DOHH2 (cell line): Measurements from ENCODE around the gene ONECUT2.

ENCODE experiments used
- H3F3A ChIP-seq: fragments of 200-600 bp; sonication (generic), shearing (Covaris generic); 2 replicates; pipeline ENCODE4 v1.6.0; 2016; ENCODE audit warnings: antibody characterized with exemption, mild to moderate bottlenecking; ENCODE audit not compliant: control insufficient read depth, insufficient read depth
- H3K27ac ChIP-seq: fragments of 200-600 bp; sonication (generic); 2 replicates; pipeline ENCODE4 v1.5.1; 2014; ENCODE audit warnings: low read depth, mild to moderate bottlenecking, low read length, moderate library complexity
- H3K27me3 ChIP-seq: fragments of 200-600 bp; sonication (generic); 2 replicates; pipeline ENCODE4 v1.6.1; 2014; ENCODE audit warnings: mild to moderate bottlenecking, low read length, mixed read lengths; ENCODE audit not compliant: control insufficient read depth
- H3K36me3 ChIP-seq: fragments of 200-600 bp; sonication (generic); 2 replicates; pipeline ENCODE4 v1.6.1; 2014; ENCODE audit warnings: mild to moderate bottlenecking, low read length, moderate library complexity, mixed read lengths; ENCODE audit not compliant: control insufficient read depth
- H3K4me1 ChIP-seq: fragments of 200-600 bp; sonication (generic); 2 replicates; pipeline ENCODE4 v1.6.1; 2014; ENCODE audit warnings: mild to moderate bottlenecking, low read length, mixed read lengths; ENCODE audit not compliant: control insufficient read depth
- H3K4me2 ChIP-seq: fragments of 200-600 bp; sonication (generic); 2 replicates; pipeline ENCODE4 v1.6.0; 2014; ENCODE audit warnings: mild to moderate bottlenecking, low read length, moderate library complexity
- H3K4me3 ChIP-seq: fragments of 200-600 bp; sonication (generic); 2 replicates; pipeline ENCODE4 v1.5.1; 2014; ENCODE audit warnings: mild to moderate bottlenecking, low read length, mixed read lengths
- H3K79me2 ChIP-seq: fragments of 200-600 bp; sonication (generic); 2 replicates; pipeline ENCODE4 v1.6.1; 2014; ENCODE audit warnings: mild to moderate bottlenecking, low read length, mixed read lengths; ENCODE audit not compliant: control insufficient read depth
- H3K9me2 ChIP-seq: fragments of 200-600 bp; sonication (generic); replicated peaks from 2 replicates; pipeline ENCODE4 v1.6.1; 2014; ENCODE audit warnings: mild to moderate bottlenecking, low read length, mixed read lengths; ENCODE audit not compliant: control insufficient read depth
- H3K9me3 ChIP-seq: fragments of 200-600 bp; sonication (generic); 2 replicates; pipeline ENCODE4 v1.6.1; 2014; ENCODE audit warnings: antibody characterized with exemption, low read length, mixed read lengths; ENCODE audit not compliant: control insufficient read depth, insufficient read depth
- H4K20me1 ChIP-seq: fragments of 200-600 bp; sonication (generic); 2 replicates; pipeline ENCODE4 v1.6.0; 2014; ENCODE audit warnings: low read depth, mild to moderate bottlenecking, antibody characterized with exemption, low read length, moderate library complexity; ENCODE audit not compliant: control insufficient read depth, insufficient read depth
- CTCF ChIP-seq: fragments of 200-600 bp; sonication (generic); IDR thresholded peaks from one replicate; pipeline ENCODE4 v1.5.1; 2014; ENCODE audit warnings: antibody characterized with exemption, mild to moderate bottlenecking, low read depth, low read length; ENCODE audit not compliant: poor library complexity, severe bottlenecking
- EZH2phosphoT487 ChIP-seq: fragments of 200-600 bp; sonication (generic); IDR thresholded peaks from 2 replicates; pipeline ENCODE4 v1.6.1; 2017; ENCODE audit warnings: borderline replicate concordance, mild to moderate bottlenecking, antibody characterized with exemption, low read length, moderate library complexity, mixed read lengths

Gene ONECUT2

GRCh38 chr18:57480733-57481132, 45.6 kb downstream of the ONECUT2 start:
- H3K36me3 ChIP-seq: no peaks in the 10 kb centered on the region
- H3F3A ChIP-seq: no peaks in the 10 kb centered on the region
- H3K27ac ChIP-seq: no peak overlapping the region
- no peaks in the 10 kb centered on the region for H3K9me3 ChIP-seq
- no peaks in the 10 kb centered on the region for H4K20me1 ChIP-seq
- 0 out of 2 replicates have a peak, but pooled peaks cover 3% of the 10 kb centered on the region for H3K27me3 ChIP-seq
- H3K4me3 ChIP-seq: no peak overlapping the region
- no peaks in the 10 kb centered on the region for H3K79me2 ChIP-seq
- no peak overlapping the region for H3K4me2 ChIP-seq
- H3K9me2 ChIP-seq: no peaks in the 10 kb centered on the region
- H3K4me1 ChIP-seq: no peaks in the 10 kb centered on the region
- TF ChIP-seq CTCF (no peak), EZH2phosphoT487 (no peak)

- Histone ChIP-seq H3K4me1 (no peaks in the 10 kb centered on the region), H3K4me3 (no peak overlapping the region), H4K20me1 (no peaks in the 10 kb centered on the region), H3K79me2 (no peaks in the 10 kb centered on the region), H3K4me2 (no peak overlapping the region), H3K9me3 (no peaks in the 10 kb centered on the region), H3K9me2 (no peaks in the 10 kb centered on the region), H3K27ac (no peak overlapping the region), H3F3A (no peaks in the 10 kb centered on the region), H3K27me3 (no peaks in the 10 kb centered on the region), H3K36me3 (no peaks in the 10 kb centered on the region)
- TF ChIP-seq EZH2phosphoT487 (no peak), CTCF (no peak)
Measured at GRCh38 chr18:57497372-57498294, 62.5 kb downstream of the ONECUT2 start.

GRCh38 chr18:57498682-57499256, 63.6 kb downstream of the ONECUT2 start:
- H3K9me2 ChIP-seq: no peaks in the 10 kb centered on the region

More at GRCh38 chr18:57498682-57499256, 63.6 kb downstream of the ONECUT2 start:
- no peaks in the 10 kb centered on the region for H3K79me2 ChIP-seq
- no peak overlapping the region for H3K4me2 ChIP-seq
- no peaks in the 10 kb centered on the region for H3K4me1 ChIP-seq
- no peaks in the 10 kb centered on the region for H4K20me1 ChIP-seq
- no peaks in the 10 kb centered on the region for H3K36me3 ChIP-seq
- H3F3A ChIP-seq: no peaks in the 10 kb centered on the region
- no peaks in the 10 kb centered on the region for H3K27me3 ChIP-seq
- H3K4me3 ChIP-seq: no peak overlapping the region
- H3K9me3 ChIP-seq: no peaks in the 10 kb centered on the region
- no peak overlapping the region for H3K27ac ChIP-seq
- TF ChIP-seq CTCF: no peak
- no peak for TF ChIP-seq EZH2phosphoT487
